HepG2 (cell line): ENCODE data around the gene CST3. TPM values are rescaled to one million over a fixed set of nuclear protein-coding genes. Genes with fewer than 3 reads are reported as not detected.

Experiments
- ARNTL ChIP-seq: sonication (generic); formaldehyde crosslinking; IDR thresholded peaks from 2 replicates; pipeline ENCODE4 v1.4.0; 2020; ENCODE audit warnings: mild to moderate bottlenecking, missing genetic modification reagents
- BRD4 ChIP-seq: sonication (generic); formaldehyde crosslinking; IDR thresholded peaks from 2 replicates; pipeline ENCODE4 v1.4.0; 2020; ENCODE audit warnings: missing genetic modification reagents
- FOXJ3 ChIP-seq: sonication (generic); formaldehyde crosslinking; IDR thresholded peaks from 2 replicates; pipeline ENCODE4 v1.4.0; 2020; ENCODE audit warnings: missing genetic modification reagents, mild to moderate bottlenecking, borderline replicate concordance
- MAFG ChIP-seq: sonication (generic); formaldehyde crosslinking; IDR thresholded peaks from 2 replicates; pipeline ENCODE4 v1.5.1; 2020; ENCODE audit warnings: mild to moderate bottlenecking, missing genetic modification reagents
- NR2F1 ChIP-seq, 2 experiments: fragments of 450-650 bp in 1 of 2; formaldehyde crosslinking in 1 of 2; IDR thresholded peaks; 2 replicates each; pipeline versions ENCODE4 v1.5.0 to v1.6.1; 2016 to 2020; ENCODE audit warnings: mild to moderate bottlenecking in 1 of 2, missing compliant biosample characterization in 1 of 2, missing genetic modification reagents in 1 of 2, moderate library complexity in 1 of 2
- SIX1 ChIP-seq: sonication (generic); formaldehyde crosslinking; IDR thresholded peaks from 2 replicates; pipeline ENCODE4 v1.4.0; 2020; ENCODE audit warnings: missing genetic modification reagents, borderline replicate concordance
- SKI ChIP-seq: fragments of 450-650 bp; IDR thresholded peaks from one replicate; pipeline ENCODE4 v1.6.1; 2018; ENCODE audit warnings: mild to moderate bottlenecking; ENCODE audit not compliant: partially characterized antibody
- TBP ChIP-seq: sonication (generic); formaldehyde crosslinking; IDR thresholded peaks from 2 replicates; pipeline ENCODE4 v1.5.0; 2020; ENCODE audit warnings: missing genetic modification reagents
- ZNF451 ChIP-seq: sonication (generic); formaldehyde crosslinking; IDR thresholded peaks from 2 replicates; pipeline ENCODE4 v1.5.0; 2020; ENCODE audit warnings: mild to moderate bottlenecking, missing genetic modification reagents
- ZNF644 ChIP-seq: IDR thresholded peaks from 2 replicates; pipeline ENCODE4 v1.6.1; 2016; ENCODE audit warnings: low read depth
- ZNF724P ChIP-seq: sonication (generic); formaldehyde crosslinking; IDR thresholded peaks from 2 replicates; pipeline ENCODE4 v1.8.0; 2022; ENCODE audit warnings: missing genetic modification reagents, borderline replicate concordance
- ZSCAN22 ChIP-seq: sonication (generic); formaldehyde crosslinking; IDR thresholded peaks from 2 replicates; pipeline ENCODE4 v1.4.0; 2020; ENCODE audit warnings: mild to moderate bottlenecking, missing genetic modification reagents
- ZSCAN31 ChIP-seq: sonication (generic); formaldehyde crosslinking; IDR thresholded peaks from 2 replicates; pipeline ENCODE4 v1.5.0; 2020; ENCODE audit warnings: low read depth, mild to moderate bottlenecking, missing genetic modification reagents
- polyA plus RNA-seq, 8 experiments: library from polyadenylated mRNA; depleted of rRNA in 3 of 8; stranded (reverse) in 7 of 8; unstranded in 1 of 8; fragments of >200 nt; fragmentation: Illumina TruSeq in 4 of 8; extraction: Trizol in 4 of 8; gene quantifications; 2 replicates each; pipeline versions ENCODE4 v1.2.1 to v1.2.3, GENCODE V29; 2011 to 2016; ENCODE audit warnings: low read depth in 4 of 8, missing spikeins in 1 of 8, mixed read lengths in 1 of 8; ENCODE audit not compliant: insufficient read depth in 1 of 8
- total RNA-seq, 5 experiments: library from RNA; depleted of rRNA; stranded (reverse); fragments of >200 nt; fragmentation: Illumina TruSeq; extraction: Trizol; gene quantifications; 2 replicates each; pipeline ENCODE4 v1.2.3, GENCODE V29; 2016; ENCODE audit warnings: low read depth in 1 of 5
- TF ChIP-seq, protein P1 (sequence below): sonication (generic); formaldehyde crosslinking; conservative IDR thresholded peaks from 2 replicates; pipeline ENCODE4 v1.8.1; 2023; ENCODE audit warnings: missing genetic modification reagents
- TF ChIP-seq, protein P2 (sequence below): sonication (generic); formaldehyde crosslinking; IDR thresholded peaks from 2 replicates; pipeline ENCODE4 v1.8.1; 2023; ENCODE audit warnings: mild to moderate bottlenecking, moderate library complexity, missing genetic modification reagents
- TF ChIP-seq, protein P3 (sequence below), 2 experiments: sonication (generic) in 1 of 2; formaldehyde crosslinking in 1 of 2; IDR thresholded peaks; 2 replicates each; pipeline versions ENCODE4 v1.4.0 to v1.6.1; 2018 to 2020; ENCODE audit warnings: missing genetic modification reagents in 2 of 2, borderline replicate concordance in 1 of 2, low read depth in 1 of 2, mild to moderate bottlenecking in 1 of 2, missing biosample characterization in 1 of 2
- TF ChIP-seq, protein P4 (sequence below): sonication (generic); formaldehyde crosslinking; IDR thresholded peaks from 2 replicates; pipeline ENCODE4 v1.4.0; 2020; ENCODE audit warnings: missing genetic modification reagents
- TF ChIP-seq, protein P5 (sequence below): sonication (generic); formaldehyde crosslinking; IDR thresholded peaks from 2 replicates; pipeline ENCODE4 v1.8.0; 2023; ENCODE audit warnings: mild to moderate bottlenecking, missing genetic modification reagents
- TF ChIP-seq, protein P6 (sequence below): sonication (generic); formaldehyde crosslinking; conservative IDR thresholded peaks from 2 replicates; pipeline ENCODE4 v1.4.0; 2020; ENCODE audit warnings: missing genetic modification reagents

Gene CST3
- total and polyA plus RNA-seq, 2 of the 13 experiments (the other 11 are each of a cell fraction or from before 2014, with no cell fraction given): 690 to 1,005 TPM

DNA sequence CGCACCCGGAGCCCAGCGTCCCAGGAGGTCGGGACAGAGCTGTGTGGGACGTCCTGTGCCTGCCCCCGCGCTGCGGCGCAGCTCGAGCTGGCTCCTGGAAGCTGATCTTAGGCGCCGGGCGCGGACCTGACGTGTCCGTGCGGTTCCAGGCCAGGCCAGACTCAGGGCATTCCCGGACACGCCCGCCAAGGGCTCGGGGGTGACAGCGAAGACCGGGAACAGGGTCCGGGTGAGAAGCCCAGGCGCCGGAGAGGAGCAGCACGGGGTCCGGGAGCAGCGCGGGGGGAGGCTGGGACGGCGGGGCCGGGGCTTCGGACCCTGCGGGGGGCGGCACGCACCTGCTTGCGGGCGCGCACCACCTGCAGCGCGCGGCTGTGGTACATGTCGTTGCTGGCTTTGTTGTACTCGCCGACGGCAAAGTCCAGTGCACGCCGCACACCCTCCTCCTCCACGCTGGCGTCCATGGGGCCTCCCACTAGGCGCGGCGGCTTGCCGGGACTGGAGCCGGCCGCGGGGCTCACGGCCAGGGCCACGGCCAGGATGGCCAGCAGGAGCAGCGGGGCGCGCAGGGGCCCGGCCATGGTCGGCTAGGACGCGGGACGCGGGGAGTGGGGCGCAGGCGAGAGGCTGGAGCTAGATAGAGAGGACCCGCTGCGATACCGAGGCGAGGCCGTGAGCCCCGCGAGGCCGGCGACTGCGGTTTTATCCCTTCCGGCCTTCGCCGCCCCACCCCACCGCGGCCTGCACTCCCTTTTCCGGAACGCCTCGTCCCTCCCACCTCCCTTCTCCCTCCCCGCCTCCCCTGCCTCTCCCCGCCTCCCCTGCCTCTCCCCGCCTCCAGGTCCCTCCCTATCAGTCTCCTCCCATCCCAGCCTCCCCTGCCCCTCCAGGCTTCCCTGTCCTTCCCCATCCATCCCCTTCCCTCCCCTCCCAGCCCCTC lies at the start of gene CST3 (continued):
- TF ChIP-seq, protein P1, sequence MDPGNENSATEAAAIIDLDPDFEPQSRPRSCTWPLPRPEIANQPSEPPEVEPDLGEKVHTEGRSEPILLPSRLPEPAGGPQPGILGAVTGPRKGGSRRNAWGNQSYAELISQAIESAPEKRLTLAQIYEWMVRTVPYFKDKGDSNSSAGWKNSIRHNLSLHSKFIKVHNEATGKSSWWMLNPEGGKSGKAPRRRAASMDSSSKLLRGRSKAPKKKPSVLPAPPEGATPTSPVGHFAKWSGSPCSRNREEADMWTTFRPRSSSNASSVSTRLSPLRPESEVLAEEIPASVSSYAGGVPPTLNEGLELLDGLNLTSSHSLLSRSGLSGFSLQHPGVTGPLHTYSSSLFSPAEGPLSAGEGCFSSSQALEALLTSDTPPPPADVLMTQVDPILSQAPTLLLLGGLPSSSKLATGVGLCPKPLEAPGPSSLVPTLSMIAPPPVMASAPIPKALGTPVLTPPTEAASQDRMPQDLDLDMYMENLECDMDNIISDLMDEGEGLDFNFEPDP (CRISPR knock-in tag): peak; percentile 100
- TF ChIP-seq, protein P2, sequence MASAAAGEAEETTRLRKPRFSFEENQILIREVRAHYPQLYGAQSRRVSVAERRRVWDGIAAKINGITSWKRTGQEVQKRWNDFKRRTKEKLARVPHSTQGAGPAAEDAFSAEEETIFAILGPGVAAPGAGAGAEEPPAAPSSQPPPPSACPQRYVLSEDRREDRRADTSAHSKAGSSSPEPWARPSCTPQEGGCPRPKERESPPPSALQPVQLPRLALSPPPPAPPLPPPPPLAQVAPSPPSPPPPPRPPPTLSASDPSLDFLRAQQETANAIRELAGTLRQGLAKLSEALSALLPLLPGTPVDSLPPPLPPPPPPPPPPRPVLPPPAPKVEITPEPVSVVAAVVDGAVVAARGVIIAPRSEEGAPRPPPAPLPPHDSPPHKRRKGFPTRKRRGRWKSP: peak; percentile 72; the same call in 1 of the 2 replicates
- TF ChIP-seq, protein P3, sequence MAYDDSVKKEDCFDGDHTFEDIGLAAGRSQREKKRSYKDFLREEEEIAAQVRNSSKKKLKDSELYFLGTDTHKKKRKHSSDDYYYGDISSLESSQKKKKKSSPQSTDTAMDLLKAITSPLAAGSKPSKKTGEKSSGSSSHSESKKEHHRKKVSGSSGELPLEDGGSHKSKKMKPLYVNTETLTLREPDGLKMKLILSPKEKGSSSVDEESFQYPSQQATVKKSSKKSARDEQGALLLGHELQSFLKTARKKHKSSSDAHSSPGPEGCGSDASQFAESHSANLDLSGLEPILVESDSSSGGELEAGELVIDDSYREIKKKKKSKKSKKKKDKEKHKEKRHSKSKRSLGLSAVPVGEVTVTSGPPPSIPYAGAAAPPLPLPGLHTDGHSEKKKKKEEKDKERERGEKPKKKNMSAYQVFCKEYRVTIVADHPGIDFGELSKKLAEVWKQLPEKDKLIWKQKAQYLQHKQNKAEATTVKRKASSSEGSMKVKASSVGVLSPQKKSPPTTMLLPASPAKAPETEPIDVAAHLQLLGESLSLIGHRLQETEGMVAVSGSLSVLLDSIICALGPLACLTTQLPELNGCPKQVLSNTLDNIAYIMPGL (CRISPR knock-in tag; IDR thresholded peaks at IDR 0.05; ENCODE audit: borderline replicate concordance in 1 of 2, low read depth in 1 of 2): peak; percentile 74 to 94
- TF ChIP-seq NR2F1 (CRISPR knock-in tag; IDR thresholded peaks at IDR 0.05) (peak in 1 of 2 experiments; percentile 15; a peak in 1 of 4 replicates), ZNF451 (CRISPR knock-in tag) (peak; percentile 97), MAFG (CRISPR knock-in tag) (peak; percentile 62; the same call in 1 of the 2 replicates), ARNTL (CRISPR knock-in tag) (peak; percentile 73), SIX1 (CRISPR knock-in tag) (peak; percentile 32; the same call in 1 of the 2 replicates), ZNF644 (CRISPR knock-in tag) (no peak; the same call in 1 of the 2 replicates), ZSCAN31 (peak; percentile 84; the same call in 1 of the 2 replicates), FOXJ3 (CRISPR knock-in tag) (no peak), SKI (peak; percentile 75), ZSCAN22 (CRISPR knock-in tag) (peak; percentile 73; the same call in 1 of the 2 replicates), ZNF724P (CRISPR knock-in tag) (peak; percentile 92; the same call in 1 of the 2 replicates), BRD4 (CRISPR knock-in tag) (peak; percentile 90), TBP (CRISPR knock-in tag) (no peak)
- TF ChIP-seq, protein P4, sequence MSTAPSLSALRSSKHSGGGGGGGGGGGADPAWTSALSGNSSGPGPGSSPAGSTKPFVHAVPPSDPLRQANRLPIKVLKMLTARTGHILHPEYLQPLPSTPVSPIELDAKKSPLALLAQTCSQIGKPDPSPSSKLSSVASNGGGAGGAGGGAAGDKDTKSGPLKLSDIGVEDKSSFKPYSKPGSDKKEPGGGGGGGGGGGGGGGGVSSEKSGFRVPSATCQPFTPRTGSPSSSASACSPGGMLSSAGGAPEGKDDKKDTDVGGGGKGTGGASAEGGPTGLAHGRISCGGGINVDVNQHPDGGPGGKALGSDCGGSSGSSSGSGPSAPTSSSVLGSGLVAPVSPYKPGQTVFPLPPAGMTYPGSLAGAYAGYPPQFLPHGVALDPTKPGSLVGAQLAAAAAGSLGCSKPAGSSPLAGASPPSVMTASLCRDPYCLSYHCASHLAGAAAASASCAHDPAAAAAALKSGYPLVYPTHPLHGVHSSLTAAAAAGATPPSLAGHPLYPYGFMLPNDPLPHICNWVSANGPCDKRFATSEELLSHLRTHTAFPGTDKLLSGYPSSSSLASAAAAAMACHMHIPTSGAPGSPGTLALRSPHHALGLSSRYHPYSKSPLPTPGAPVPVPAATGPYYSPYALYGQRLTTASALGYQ: peak; percentile 61
- TF ChIP-seq, protein P5, sequence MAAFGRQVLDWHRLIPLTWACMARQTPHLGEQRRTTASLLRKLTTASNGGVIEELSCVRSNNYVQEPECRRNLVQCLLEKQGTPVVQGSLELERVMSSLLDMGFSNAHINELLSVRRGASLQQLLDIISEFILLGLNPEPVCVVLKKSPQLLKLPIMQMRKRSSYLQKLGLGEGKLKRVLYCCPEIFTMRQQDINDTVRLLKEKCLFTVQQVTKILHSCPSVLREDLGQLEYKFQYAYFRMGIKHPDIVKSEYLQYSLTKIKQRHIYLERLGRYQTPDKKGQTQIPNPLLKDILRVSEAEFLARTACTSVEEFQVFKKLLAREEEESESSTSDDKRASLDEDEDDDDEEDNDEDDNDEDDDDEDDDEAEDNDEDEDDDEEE (CRISPR knock-in tag): peak; percentile 93
- TF ChIP-seq, protein P6, sequence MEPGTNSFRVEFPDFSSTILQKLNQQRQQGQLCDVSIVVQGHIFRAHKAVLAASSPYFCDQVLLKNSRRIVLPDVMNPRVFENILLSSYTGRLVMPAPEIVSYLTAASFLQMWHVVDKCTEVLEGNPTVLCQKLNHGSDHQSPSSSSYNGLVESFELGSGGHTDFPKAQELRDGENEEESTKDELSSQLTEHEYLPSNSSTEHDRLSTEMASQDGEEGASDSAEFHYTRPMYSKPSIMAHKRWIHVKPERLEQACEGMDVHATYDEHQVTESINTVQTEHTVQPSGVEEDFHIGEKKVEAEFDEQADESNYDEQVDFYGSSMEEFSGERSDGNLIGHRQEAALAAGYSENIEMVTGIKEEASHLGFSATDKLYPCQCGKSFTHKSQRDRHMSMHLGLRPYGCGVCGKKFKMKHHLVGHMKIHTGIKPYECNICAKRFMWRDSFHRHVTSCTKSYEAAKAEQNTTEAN (CRISPR knock-in tag): peak; percentile 82; the same call in 1 of the 2 replicates
